Caco-2 (cell line): ENCODE measurements around the gene FXYD1. TPM values are rescaled to one million over a fixed set of nuclear protein-coding genes. Genes with fewer than 3 reads are reported as not detected.

Experiments
- Bru-seq: library from RNA; stranded (reverse); fragments of 400-500 nt; gene quantifications from one replicate; lab custom pipeline; 2021; lab: Mats Ljungman, UMichigan
- BruChase-seq, 2 experiments: library from RNA; stranded (reverse); fragments of 400-500 nt; gene quantifications; one replicate each; lab custom pipeline; 2021; lab: Mats Ljungman, UMichigan
- BruUV-seq: library from RNA; stranded (reverse); fragments of 400-500 nt; replicated peaks from 2 replicates; lab custom pipeline; 2021; lab: Mats Ljungman, UMichigan
- CTCF ChIA-PET: fragments of 300-600 bp; sonication (Branson Sonifier 250); formaldehyde crosslinking; loops from one replicate; lab custom pipeline; 2022; ENCODE audit warnings: antibody characterized with exemption; lab: Charles Lee
- POLR2A ChIA-PET: fragments of 300-600 bp; sonication (Branson Sonifier 250); formaldehyde crosslinking; loops from one replicate; lab custom pipeline; 2022; ENCODE audit warnings: antibody characterized with exemption; lab: Charles Lee
- DNase-seq, 2 experiments: peaks; one replicate each; pipeline versions ENCODE4 v3.0.0 to v3.0.0-alpha.2; 2020 to 2022
- H3K27me3 ChIP-seq: replicated peaks from 2 replicates; pipeline ENCODE4 v1.6.0; 2011; ENCODE audit warnings: low read length; ENCODE audit not compliant: control insufficient read depth, insufficient read depth
- H3K36me3 ChIP-seq: 2 replicates; pipeline ENCODE4 v1.5.1; 2011; ENCODE audit warnings: low read length; ENCODE audit not compliant: control insufficient read depth, insufficient read depth
- H3K4me1 ChIP-seq: fragments of 250-450 bp; sonication (Bioruptor Pico); 2 replicates; pipeline ENCODE4 v1.5.1; 2020; ENCODE audit warnings: mild to moderate bottlenecking
- H3K4me3 ChIP-seq: 2 replicates; pipeline ENCODE4 v1.5.1; 2011; ENCODE audit warnings: low read depth, mild to moderate bottlenecking, control low read depth, low read length
- H3K9me3 ChIP-seq: fragments of 250-450 bp; sonication (Bioruptor Pico); 2 replicates; pipeline ENCODE4 v1.5.1; 2020; ENCODE audit warnings: mild to moderate bottlenecking, moderate library complexity
- H3K27ac Mint-ChIP-seq: one replicate; pipeline ENCODE4 v1.8.0; 2022; ENCODE audit warnings: mixed read lengths; ENCODE audit not compliant: unreplicated experiment
- H3K27me3 Mint-ChIP-seq: one replicate; pipeline ENCODE4 v1.8.0; 2022; ENCODE audit warnings: mixed read lengths; ENCODE audit not compliant: insufficient read depth, unreplicated experiment
- H3K36me3 Mint-ChIP-seq: one replicate; pipeline ENCODE4 v1.8.0; 2022; ENCODE audit warnings: mild to moderate bottlenecking, mixed read lengths; ENCODE audit not compliant: insufficient read depth, unreplicated experiment
- H3K4me1 Mint-ChIP-seq: one replicate; pipeline ENCODE4 v1.8.0; 2022; ENCODE audit warnings: low read depth, mixed read lengths; ENCODE audit not compliant: unreplicated experiment
- H3K4me3 Mint-ChIP-seq: one replicate; pipeline ENCODE4 v1.8.0; 2022; ENCODE audit warnings: mild to moderate bottlenecking, moderate library complexity, mixed read lengths; ENCODE audit not compliant: unreplicated experiment
- H3K9me3 Mint-ChIP-seq: one replicate; pipeline ENCODE4 v1.8.0; 2022; ENCODE audit warnings: mixed read lengths; ENCODE audit not compliant: unreplicated experiment
- intact Hi-C: fragments of 100-400 bp; cut with micrococcal nuclease; formaldehyde crosslinking; loops from one replicate; pipeline ENCODE4 v1.10.0; 2022; ENCODE audit not compliant: unreplicated experiment
- long read RNA-seq: library from polyadenylated mRNA; stranded (forward); transcript quantifications from one replicate; pipeline ENCODE4 v2.0.0, GENCODE V29; 2022
- total RNA-seq: library from RNA; stranded (reverse); gene quantifications from 2 replicates; pipeline ENCODE4 v1.2.3, GENCODE V29; 2022
- TF ChIP-seq, protein P1 (sequence below), 2 experiments: fragments of 200-600 bp in 1 of 2; IDR thresholded peaks; 1 replicate in 1 of 2; 2 replicates in 1 of 2; pipeline versions ENCODE4 v1.5.1 to v1.8.0; 2011 to 2022; ENCODE audit warnings: antibody characterized with exemption in 1 of 2, control low read depth in 1 of 2, inconsistent platforms in 1 of 2, low read depth in 1 of 2, low read length in 1 of 2, mild to moderate bottlenecking in 1 of 2, moderate library complexity in 1 of 2; ENCODE audit not compliant: insufficient read depth in 1 of 2, severe bottlenecking in 1 of 2, unreplicated experiment in 1 of 2

FXYD1 gene
- total RNA-seq (not detected in 2 replicates), Bru-seq, nascent RNA (not detected), BruChase-seq, experiment 1, labeled RNA remaining after a 2-hour chase (not detected), BruChase-seq, experiment 2, labeled RNA remaining after a 6-hour chase (not detected)
- long read RNA-seq, result 0 reads

DNA sequence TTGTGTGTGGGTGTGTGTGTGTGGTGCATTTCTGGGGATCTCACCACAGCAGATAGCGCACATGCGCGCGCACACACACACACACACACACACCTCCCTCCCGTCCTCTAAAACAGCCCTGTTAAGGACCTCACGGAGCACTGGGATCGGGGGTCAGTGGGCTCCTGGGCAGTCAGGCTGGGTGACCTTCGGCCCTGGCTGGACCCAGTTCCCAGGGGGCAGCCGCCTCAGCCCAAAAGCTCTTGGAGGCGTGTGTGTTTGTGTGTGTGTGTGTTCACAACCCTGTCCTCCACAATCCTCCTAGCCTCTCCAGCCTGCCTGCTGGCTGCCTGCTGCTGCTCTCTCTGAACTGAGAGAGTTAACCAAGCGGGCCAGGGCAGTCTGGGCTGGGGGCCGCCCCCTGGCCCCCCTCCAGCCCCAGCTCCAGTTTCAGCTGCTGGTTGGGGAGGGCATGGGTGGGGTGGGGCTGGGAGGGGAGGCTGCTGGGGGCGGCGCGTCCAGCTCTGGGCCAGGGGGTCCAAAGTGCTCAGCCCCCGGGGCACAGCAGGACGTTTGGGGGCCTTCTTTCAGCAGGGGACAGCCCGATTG lies at the start of gene FXYD1:
Gene FXYD1 (plus strand): TSS at position 520 of the 588 bp plus-strand sequence. CDS start 1,256 bp downstream, outside the sequence.
- Mint-ChIP-seq H3K27me3 (peaks cover 2% of the 10 kb centered on the region), H3K27ac (no peak within 1 kb of the TSS), H3K9me3 (no peaks in the 10 kb centered on the region), H3K4me3 (no peak within 1 kb of the TSS), H3K36me3 (no peaks in the 10 kb centered on the region), H3K4me1 (peaks cover 7% of the 10 kb centered on the region)
- no peak within 1 kb of the TSS for H3K4me3 ChIP-seq
- CTCF ChIA-PET, result no interaction called here
- H3K27me3 ChIP-seq, result no peaks in the 10 kb centered on the region
- POLR2A ChIA-PET, result no interaction called here
- H3K9me3 ChIP-seq, result no peaks in the 10 kb centered on the region; the same call in 1 of the 2 replicates
- no peaks in the 10 kb centered on the region for H3K36me3 ChIP-seq
- TF ChIP-seq, protein P1, sequence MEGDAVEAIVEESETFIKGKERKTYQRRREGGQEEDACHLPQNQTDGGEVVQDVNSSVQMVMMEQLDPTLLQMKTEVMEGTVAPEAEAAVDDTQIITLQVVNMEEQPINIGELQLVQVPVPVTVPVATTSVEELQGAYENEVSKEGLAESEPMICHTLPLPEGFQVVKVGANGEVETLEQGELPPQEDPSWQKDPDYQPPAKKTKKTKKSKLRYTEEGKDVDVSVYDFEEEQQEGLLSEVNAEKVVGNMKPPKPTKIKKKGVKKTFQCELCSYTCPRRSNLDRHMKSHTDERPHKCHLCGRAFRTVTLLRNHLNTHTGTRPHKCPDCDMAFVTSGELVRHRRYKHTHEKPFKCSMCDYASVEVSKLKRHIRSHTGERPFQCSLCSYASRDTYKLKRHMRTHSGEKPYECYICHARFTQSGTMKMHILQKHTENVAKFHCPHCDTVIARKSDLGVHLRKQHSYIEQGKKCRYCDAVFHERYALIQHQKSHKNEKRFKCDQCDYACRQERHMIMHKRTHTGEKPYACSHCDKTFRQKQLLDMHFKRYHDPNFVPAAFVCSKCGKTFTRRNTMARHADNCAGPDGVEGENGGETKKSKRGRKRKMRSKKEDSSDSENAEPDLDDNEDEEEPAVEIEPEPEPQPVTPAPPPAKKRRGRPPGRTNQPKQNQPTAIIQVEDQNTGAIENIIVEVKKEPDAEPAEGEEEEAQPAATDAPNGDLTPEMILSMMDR (IDR thresholded peaks at IDR 0.05; ENCODE audit: insufficient read depth in 1 of 2, low read depth in 1 of 2, low read length in 1 of 2, severe bottlenecking in 1 of 2, unreplicated experiment in 1 of 2), result no peak
- peaks cover 12% of the 10 kb centered on the region; the same call in 1 of the 2 replicates for H3K4me1 ChIP-seq
- no peak for DNase-seq
- no TSS peak for BruUV-seq
- intact Hi-C loops, result loop anchor here (5.0 kb wide), 2 partner anchors 109 to 166 kb away; partner anchors contain the start of gene LSR

DNA sequence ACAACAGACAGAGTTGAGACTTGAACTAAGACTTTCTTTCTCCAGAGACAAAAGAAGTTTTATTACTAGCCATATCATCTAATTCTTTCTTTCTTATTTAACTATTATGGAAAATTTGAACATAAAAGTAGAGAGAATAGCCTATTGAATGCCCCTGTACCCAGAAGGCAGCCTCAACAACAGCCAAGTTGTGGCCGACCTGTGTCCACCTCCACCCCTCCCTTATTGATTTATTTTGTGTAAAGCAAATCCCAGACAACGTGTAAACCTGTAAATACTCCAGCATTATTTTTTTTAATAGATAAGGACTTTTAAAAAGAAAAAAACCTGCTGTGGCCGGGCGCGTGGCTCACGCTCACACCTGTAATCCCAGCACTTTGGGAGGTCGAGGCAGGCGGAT lies 49.1 kb upstream of the FXYD1 start:
- Mint-ChIP-seq H3K27ac (no peak overlapping the region), H3K27me3 (no peaks in the 10 kb centered on the region), H3K4me1 (peaks cover 19% of the 10 kb centered on the region), H3K36me3 (no peaks in the 10 kb centered on the region), H3K4me3 (no peak overlapping the region), H3K9me3 (no peaks in the 10 kb centered on the region)
- no peak overlapping the region for H3K4me3 ChIP-seq
- H3K4me1 ChIP-seq, result peaks cover 35% of the 10 kb centered on the region
- POLR2A ChIA-PET, result no interaction called here
- no peaks in the 10 kb centered on the region for H3K36me3 ChIP-seq
- TF ChIP-seq, protein P1 (IDR thresholded peaks at IDR 0.05; ENCODE audit: insufficient read depth in 1 of 2, low read depth in 1 of 2, low read length in 1 of 2, severe bottlenecking in 1 of 2, unreplicated experiment in 1 of 2), result no peak
- no peaks in the 10 kb centered on the region for H3K9me3 ChIP-seq
- BruUV-seq, result no TSS peak
- intact Hi-C loops, result loop anchor here (2.0 kb wide), 1 partner anchor 23 kb away; no protein-coding TSS in a partner anchor
- DNase-seq, result no peak
- CTCF ChIA-PET, result interaction anchor here (0.6 kb wide), 1 partner anchor 23 kb away, joined by 3 read pairs; no protein-coding TSS in a partner anchor
- no peaks in the 10 kb centered on the region for H3K27me3 ChIP-seq

GRCh38 chr19:35090160-35090505 lies 48.5 kb upstream of the FXYD1 start:
- H3K9me3 Mint-ChIP-seq, result no peaks in the 10 kb centered on the region
- H3K4me1 ChIP-seq, result peaks cover 41% of the 10 kb centered on the region
- no peaks in the 10 kb centered on the region for H3K36me3 Mint-ChIP-seq
- DNase-seq, result no peak
- ChIA-PET CTCF (no interaction called here), POLR2A (no interaction called here)
- no peak overlapping the region for H3K4me3 Mint-ChIP-seq
- TF ChIP-seq, protein P1 (IDR thresholded peaks at IDR 0.05; ENCODE audit: insufficient read depth in 1 of 2, low read depth in 1 of 2, low read length in 1 of 2, severe bottlenecking in 1 of 2, unreplicated experiment in 1 of 2), result no peak
- intact Hi-C loops, result no loop called here
- no peaks in the 10 kb centered on the region for H3K9me3 ChIP-seq
- peaks cover 22% of the 10 kb centered on the region for H3K4me1 Mint-ChIP-seq
- BruUV-seq, result no TSS peak
- no peaks in the 10 kb centered on the region for H3K27me3 ChIP-seq
- H3K36me3 ChIP-seq, result no peaks in the 10 kb centered on the region
- no peaks in the 10 kb centered on the region for H3K27me3 Mint-ChIP-seq
- H3K27ac Mint-ChIP-seq, result no peak overlapping the region
- H3K4me3 ChIP-seq, result no peak overlapping the region
